GM18505 (cell line): Measurements from ENCODE around the gene DOK7.
"Not testable (repeated sequence)": the region's sequence is repeated elsewhere in the genome, so short reads cannot be mapped to it uniquely, and the experiment has no call there.

ENCODE experiments used
- ATAC-seq: cut with Tn5 transposase; IDR thresholded peaks from one replicate; pipeline ENCODE4 v1.9.1; 2021; ENCODE audit not compliant: unreplicated experiment
- POLR2A ChIP-seq: IDR thresholded peaks from 4 replicates; pipeline ENCODE4 v1.6.1; 2011; ENCODE audit warnings: borderline replicate concordance; ENCODE audit not compliant: insufficient read depth, insufficient read length; ENCODE audit errors: extremely low read depth

Gene DOK7

GRCh38 chr4:3530051-3530450 is 66.9 kb downstream of the DOK7 start:
- TF ChIP-seq POLR2A = no peak
- ATAC-seq = no peak

GRCh38 chr4:3530663-3531254 is 67.7 kb downstream of the DOK7 start:
- TF ChIP-seq POLR2A = no peak
- no peak for ATAC-seq

- TF ChIP-seq POLR2A = no peak
- ATAC-seq = no peak
Observed at GRCh38 chr4:3531318-3531878, 68.3 kb downstream of the DOK7 start.

- TF ChIP-seq POLR2A = peak; percentile 97
- ATAC-seq = peak; percentile 78
Observed at GRCh38 chr4:3531879-3532750, 69.0 kb downstream of the DOK7 start, which contains the start of gene LRPAP1. TSS of gene LRPAP1 (minus strand) at chr4:3532422. CDS start at chr4:3532412, 10 bp downstream.

- no peak for ATAC-seq
- no peak for TF ChIP-seq POLR2A
Observed at GRCh38 chr4:3532751-3533422, 69.8 kb downstream of the DOK7 start.

GRCh38 chr4:3533423-3533820 is 70.3 kb downstream of the DOK7 start:
- no peak for TF ChIP-seq POLR2A
- ATAC-seq = no peak

- ATAC-seq = not testable (repeated sequence)
Observed at GRCh38 chr4:3535812-3536211, 72.7 kb downstream of the DOK7 start.

- not testable (repeated sequence) for ATAC-seq
Observed at GRCh38 chr4:3538906-3539305, 75.8 kb downstream of the DOK7 start.

GRCh38 chr4:3543415-3543814 is 80.3 kb downstream of the DOK7 start:
- ATAC-seq = not testable (repeated sequence)
